GM21528 (cell line): ENCODE data around the gene CSPG4.

Experiments used
- ATAC-seq: cut with Tn5 transposase; IDR thresholded peaks from one replicate; pipeline ENCODE4 v1.9.1; 2021; ENCODE audit warnings: mild to moderate bottlenecking, moderate library complexity; ENCODE audit not compliant: unreplicated experiment, low FRiP score

CSPG4 gene

GRCh38 chr15:75672646-75673425 is 39.8 kb downstream of the CSPG4 start:
- no peak for ATAC-seq

GRCh38 chr15:75671730-75672602 is 40.7 kb downstream of the CSPG4 start:
- ATAC-seq: no peak

GRCh38 chr15:75669879-75670212 is 42.8 kb downstream of the CSPG4 start:
- ATAC-seq: no peak

- ATAC-seq: no peak
Measured at GRCh38 chr15:75669191-75669878, 43.3 kb downstream of the CSPG4 start.

GRCh38 chr15:75666823-75667501 is 45.7 kb downstream of the CSPG4 start:
- ATAC-seq: no peak

- ATAC-seq: no peak
Measured at GRCh38 chr15:75663931-75664421, 48.7 kb downstream of the CSPG4 start.

GRCh38 chr15:75662823-75663519 is 49.7 kb downstream of the CSPG4 start:
- no peak for ATAC-seq

- ATAC-seq: no peak
Measured at GRCh38 chr15:75661756-75662140, 50.9 kb downstream of the CSPG4 start.

- ATAC-seq: no peak
Measured at GRCh38 chr15:75661100-75661755, 51.4 kb downstream of the CSPG4 start.

GRCh38 chr15:75659928-75660645 is 52.6 kb downstream of the CSPG4 start:
- ATAC-seq: no peak

- ATAC-seq: no peak
Measured at GRCh38 chr15:75659141-75659771, 53.4 kb downstream of the CSPG4 start.

- ATAC-seq: no peak
Measured at GRCh38 chr15:75656813-75657212, 55.8 kb downstream of the CSPG4 start.

GRCh38 chr15:75656331-75656730 is 56.3 kb downstream of the CSPG4 start:
- ATAC-seq: no peak

- ATAC-seq: no peak
Measured at GRCh38 chr15:75655931-75656330, 56.7 kb downstream of the CSPG4 start.

GRCh38 chr15:75654201-75654907 is 58.3 kb downstream of the CSPG4 start:
- no peak for ATAC-seq

- ATAC-seq: no peak
Measured at GRCh38 chr15:75653347-75653913, 59.2 kb downstream of the CSPG4 start.

GRCh38 chr15:75651810-75652543 is 60.7 kb downstream of the CSPG4 start:
- no peak for ATAC-seq
